ENCODE results near the gene TMEM94. TPM values are rescaled to one million over a fixed set of nuclear protein-coding genes. Genes with fewer than 3 reads are reported as not detected.
A peak's percentile ranks its signal among the peaks of the same experiment; 100 is the strongest.

The TMEM94 gene
- total and polyA plus RNA-seq, 2 of the 13 experiments (the other 11 are each of a cell fraction or from before 2014, with no cell fraction given), result 32.6 to 134 TPM

- no peak for TF ChIP-seq ATF5 (CRISPR knock-in tag; IDR thresholded peaks at IDR 0.05; ENCODE audit: low read depth)
- TF ChIP-seq ZNF329 (CRISPR knock-in tag; IDR thresholded peaks at IDR 0.05; ENCODE audit: low read depth), result no peak
- TF ChIP-seq, protein P1, sequence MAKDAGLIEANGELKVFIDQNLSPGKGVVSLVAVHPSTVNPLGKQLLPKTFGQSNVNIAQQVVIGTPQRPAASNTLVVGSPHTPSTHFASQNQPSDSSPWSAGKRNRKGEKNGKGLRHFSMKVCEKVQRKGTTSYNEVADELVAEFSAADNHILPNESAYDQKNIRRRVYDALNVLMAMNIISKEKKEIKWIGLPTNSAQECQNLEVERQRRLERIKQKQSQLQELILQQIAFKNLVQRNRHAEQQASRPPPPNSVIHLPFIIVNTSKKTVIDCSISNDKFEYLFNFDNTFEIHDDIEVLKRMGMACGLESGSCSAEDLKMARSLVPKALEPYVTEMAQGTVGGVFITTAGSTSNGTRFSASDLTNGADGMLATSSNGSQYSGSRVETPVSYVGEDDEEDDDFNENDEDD (CRISPR knock-in tag; IDR thresholded peaks at IDR 0.05; ENCODE audit: borderline replicate concordance), result no peak
- TF ChIP-seq PLRG1 (conservative IDR thresholded peaks at IDR 0.05), result no peak
- TF ChIP-seq, protein P2, sequence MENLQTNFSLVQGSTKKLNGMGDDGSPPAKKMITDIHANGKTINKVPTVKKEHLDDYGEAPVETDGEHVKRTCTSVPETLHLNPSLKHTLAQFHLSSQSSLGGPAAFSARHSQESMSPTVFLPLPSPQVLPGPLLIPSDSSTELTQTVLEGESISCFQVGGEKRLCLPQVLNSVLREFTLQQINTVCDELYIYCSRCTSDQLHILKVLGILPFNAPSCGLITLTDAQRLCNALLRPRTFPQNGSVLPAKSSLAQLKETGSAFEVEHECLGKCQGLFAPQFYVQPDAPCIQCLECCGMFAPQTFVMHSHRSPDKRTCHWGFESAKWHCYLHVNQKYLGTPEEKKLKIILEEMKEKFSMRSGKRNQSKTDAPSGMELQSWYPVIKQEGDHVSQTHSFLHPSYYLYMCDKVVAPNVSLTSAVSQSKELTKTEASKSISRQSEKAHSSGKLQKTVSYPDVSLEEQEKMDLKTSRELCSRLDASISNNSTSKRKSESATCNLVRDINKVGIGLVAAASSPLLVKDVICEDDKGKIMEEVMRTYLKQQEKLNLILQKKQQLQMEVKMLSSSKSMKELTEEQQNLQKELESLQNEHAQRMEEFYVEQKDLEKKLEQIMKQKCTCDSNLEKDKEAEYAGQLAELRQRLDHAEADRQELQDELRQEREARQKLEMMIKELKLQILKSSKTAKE (CRISPR knock-in tag; IDR thresholded peaks at IDR 0.05; ENCODE audit: borderline replicate concordance), result peak; percentile 66; the same call in 1 of the 2 replicates
- TF ChIP-seq, protein P3, sequence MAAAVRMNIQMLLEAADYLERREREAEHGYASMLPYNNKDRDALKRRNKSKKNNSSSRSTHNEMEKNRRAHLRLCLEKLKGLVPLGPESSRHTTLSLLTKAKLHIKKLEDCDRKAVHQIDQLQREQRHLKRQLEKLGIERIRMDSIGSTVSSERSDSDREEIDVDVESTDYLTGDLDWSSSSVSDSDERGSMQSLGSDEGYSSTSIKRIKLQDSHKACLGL (CRISPR knock-in tag; IDR thresholded peaks at IDR 0.05), result no peak
- TF ChIP-seq ZNF710 (CRISPR knock-in tag; IDR thresholded peaks at IDR 0.05; ENCODE audit: borderline replicate concordance), result no peak
- TF ChIP-seq NPAS2 (CRISPR knock-in tag; IDR thresholded peaks at IDR 0.05; ENCODE audit: borderline replicate concordance), result no peak
- TF ChIP-seq ZNF83 (CRISPR knock-in tag; IDR thresholded peaks at IDR 0.05; ENCODE audit: borderline replicate concordance), result no peak
- TF ChIP-seq ZSCAN5A (CRISPR knock-in tag; IDR thresholded peaks at IDR 0.05; ENCODE audit: borderline replicate concordance), result no peak
- no peak for TF ChIP-seq SRSF4 (IDR thresholded peaks at IDR 0.05; ENCODE audit: low read depth, low read length, poor library complexity, severe bottlenecking)
- TF ChIP-seq PCBP2 (optimal IDR thresholded peaks at IDR 0.05; ENCODE audit: low read depth, low read length, poor library complexity, severe bottlenecking), result no peak
- TF ChIP-seq NFIC (IDR thresholded peaks at IDR 0.05; ENCODE audit: low read length), result peak; percentile 42; the same call in 1 of the 2 replicates
- no peak for TF ChIP-seq SRSF1 (optimal IDR thresholded peaks at IDR 0.05; ENCODE audit: low read depth, low read length)
- peak; percentile 44; the same call in 1 of the 2 replicates for TF ChIP-seq GMEB1 (CRISPR knock-in tag; IDR thresholded peaks at IDR 0.05; ENCODE audit: borderline replicate concordance)
These were observed 3.3 kb downstream of the TMEM94 start (continued) for GRCh38 chr17:75459590-75460267.

Measured in HepG2 (cell line).